TTC549 (cell line): ENCODE data around the gene PAK1IP1.
"Not testable (repeated sequence)": the region's sequence is repeated elsewhere in the genome, so short reads cannot be mapped to it uniquely, and the experiment has no call there.

Experiments used
- FAIRE-seq: peaks from 2 replicates; lab custom pipeline; 2012; peaks lifted over from hg19 to GRCh38; lab: Jason Lieb, UNC

PAK1IP1 gene

DNA sequence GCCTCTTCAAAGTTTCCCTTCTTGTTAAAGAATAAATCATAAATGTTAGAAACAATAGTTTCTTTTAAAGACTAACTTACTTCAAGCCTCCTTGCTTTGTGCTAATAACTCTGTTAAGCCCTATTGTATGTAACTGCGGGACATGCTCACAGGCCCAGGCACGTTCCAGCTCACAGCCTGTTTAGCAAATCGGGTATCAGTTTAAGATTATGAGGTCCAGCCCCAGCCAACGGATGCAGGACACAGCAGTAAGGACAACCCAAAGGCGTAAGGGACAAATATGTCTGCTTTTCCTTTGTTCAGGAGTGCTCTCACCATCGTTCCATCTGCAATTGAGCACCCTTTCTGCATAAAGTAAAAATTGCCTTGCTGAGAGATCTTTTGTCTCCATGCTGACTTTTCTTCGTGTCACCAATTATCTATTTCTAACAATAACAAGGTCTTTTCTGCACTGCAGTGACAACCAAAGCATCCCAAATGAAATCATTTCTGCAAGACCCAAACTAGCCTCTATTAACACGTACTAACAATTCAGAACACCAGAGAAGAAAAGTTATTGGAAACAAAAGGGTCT lies 1.7 kb upstream of the PAK1IP1 start:
- FAIRE-seq, result no peak

- no peak for FAIRE-seq
Measured at GRCh38 chr6:10695086-10695657, 400 bp downstream of the PAK1IP1 start.

- FAIRE-seq, result no peak
Measured at GRCh38 chr6:10696655-10697054, 1.9 kb downstream of the PAK1IP1 start.

GRCh38 chr6:10713962-10714361 lies 19.2 kb downstream of the PAK1IP1 start:
- FAIRE-seq, result no peak

GRCh38 chr6:10719296-10719963 lies 24.7 kb downstream of the PAK1IP1 start:
- no peak for FAIRE-seq

DNA sequence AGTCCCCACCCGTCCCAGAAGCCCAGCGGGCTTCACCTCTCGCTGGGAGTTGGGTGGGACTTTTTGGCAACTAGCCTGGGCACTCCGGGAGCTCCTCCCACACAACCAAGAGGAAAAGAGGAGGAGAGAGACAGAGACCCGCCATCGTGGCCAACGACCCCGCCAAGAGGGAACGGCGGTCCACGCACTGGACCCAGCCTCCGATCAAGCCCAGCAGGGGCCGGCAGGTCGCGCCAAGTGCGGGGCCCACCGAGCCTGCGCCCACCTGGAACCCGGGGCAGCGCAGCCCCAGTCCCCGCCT lies 25.1 kb downstream of the PAK1IP1 start:
- no peak for FAIRE-seq

DNA sequence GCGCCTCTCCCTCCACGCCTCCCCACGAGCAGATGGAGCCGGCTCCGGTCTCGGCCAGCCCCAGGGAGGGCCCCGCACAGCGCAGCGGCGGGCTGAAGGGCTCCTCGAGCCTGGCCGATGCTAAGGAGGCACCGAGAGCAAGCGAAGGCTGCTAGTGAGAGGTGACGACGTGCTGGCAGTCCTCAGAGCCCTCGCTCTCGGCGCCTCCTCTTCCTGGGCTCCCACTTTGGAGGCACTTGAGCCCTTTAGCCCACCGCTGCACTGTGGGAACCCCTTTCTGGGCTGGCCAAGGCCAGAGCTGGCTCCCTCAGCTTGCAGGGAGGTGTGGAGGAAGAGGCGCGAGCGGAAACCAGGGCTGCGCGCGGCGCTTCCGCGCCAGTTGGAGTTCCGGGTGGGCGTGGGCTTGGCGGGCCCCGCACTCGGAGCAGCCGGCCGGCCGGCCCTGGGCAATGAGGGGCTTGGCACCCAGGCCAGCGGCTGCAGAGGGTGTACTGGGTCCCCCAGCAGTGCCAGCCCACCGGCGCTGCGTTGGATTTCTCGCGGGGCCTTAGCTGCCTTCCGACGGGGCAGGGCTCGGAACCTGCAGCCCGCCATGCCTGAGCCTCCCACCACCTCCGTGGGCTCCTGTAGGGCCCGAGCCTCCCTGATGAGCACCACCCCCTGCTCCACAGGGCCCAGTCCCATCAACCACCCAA lies 25.6 kb downstream of the PAK1IP1 start:
- no peak for FAIRE-seq

GRCh38 chr6:10720960-10721849 lies 26.4 kb downstream of the PAK1IP1 start:
- not testable (repeated sequence) for FAIRE-seq

DNA sequence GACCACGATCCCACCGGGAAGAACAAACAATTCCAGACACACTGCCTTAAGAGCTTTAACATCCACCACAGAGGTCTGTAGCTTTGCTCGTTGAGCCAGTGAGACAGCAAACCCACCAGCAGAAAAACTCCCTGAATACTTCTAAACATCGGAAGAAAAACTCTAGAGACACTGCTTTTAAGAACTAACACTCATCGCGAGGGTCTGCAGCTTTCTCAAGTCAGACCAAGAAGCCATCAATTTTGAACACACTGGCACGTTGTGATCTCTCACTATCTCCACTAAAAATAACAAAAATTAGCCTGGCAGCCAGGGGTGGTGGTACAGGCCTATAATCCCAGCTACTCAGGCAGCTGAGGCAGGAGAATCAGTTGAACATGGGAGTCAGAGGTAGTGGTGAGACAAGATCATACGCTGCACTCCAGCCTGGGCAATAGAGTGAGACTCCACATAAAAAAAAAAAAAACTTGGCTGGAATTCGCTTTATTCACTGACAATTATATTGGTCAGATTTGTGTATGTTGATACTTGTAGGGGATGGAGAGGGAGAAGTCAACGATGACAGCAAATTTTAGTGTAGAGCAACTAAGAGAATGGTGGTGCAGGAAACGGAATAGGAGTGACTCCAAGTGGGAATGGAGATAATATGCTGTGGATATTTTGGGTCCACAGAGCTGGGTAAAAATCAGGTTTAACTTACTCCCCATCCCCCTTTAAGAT lies 27.2 kb downstream of the PAK1IP1 start:
- no peak for FAIRE-seq

- FAIRE-seq, result no peak
Measured at GRCh38 chr6:10722570-10722819, 27.7 kb downstream of the PAK1IP1 start.

DNA sequence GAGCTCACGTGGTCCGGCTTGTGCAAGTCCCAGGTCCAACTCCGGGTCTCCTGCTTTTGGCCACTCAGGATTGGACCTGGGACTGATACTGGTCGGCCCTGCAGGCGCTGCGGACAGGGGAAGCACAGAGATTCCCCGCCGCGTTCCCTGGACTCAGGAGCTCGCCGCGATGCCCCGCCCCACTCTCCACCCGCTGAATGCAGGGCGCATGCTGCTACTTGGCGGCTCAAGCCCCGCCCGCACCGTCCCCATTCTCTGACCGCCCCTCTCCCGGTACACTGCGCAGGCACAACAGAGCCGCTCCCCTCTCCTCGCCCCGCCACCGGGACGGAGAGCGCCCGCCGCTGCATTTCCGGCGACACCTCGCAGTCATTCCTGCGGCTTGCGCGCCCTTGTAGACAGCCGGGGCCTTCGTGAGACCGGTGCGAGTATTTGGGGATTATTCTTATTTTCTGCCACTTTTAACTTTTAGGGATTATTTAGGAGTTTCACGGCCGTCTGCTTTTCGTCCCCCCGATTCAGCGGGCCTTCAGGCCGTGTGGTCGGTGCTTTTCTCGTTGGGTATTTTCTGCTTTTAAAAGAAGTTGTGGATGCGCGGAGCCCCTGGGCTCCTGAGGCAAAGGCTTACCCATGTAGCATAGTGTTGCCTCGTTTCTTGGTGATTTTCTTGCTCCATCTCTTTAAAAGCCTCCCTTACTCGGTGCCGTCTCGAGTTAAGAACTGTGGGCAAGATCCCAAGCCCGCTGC lies 28.2 kb downstream of the PAK1IP1 start, which contains the start of gene TMEM14C:
Gene TMEM14C, plus strand, starts transcription at position 251 of the 747 bp plus-strand sequence. CDS start 1,544 bp downstream, outside the sequence.
- no peak for FAIRE-seq

- no peak for FAIRE-seq
Measured at GRCh38 chr6:10723567-10723881, 28.8 kb downstream of the PAK1IP1 start.

- FAIRE-seq, result no peak
Measured at GRCh38 chr6:10725044-10725443, 30.3 kb downstream of the PAK1IP1 start.

DNA sequence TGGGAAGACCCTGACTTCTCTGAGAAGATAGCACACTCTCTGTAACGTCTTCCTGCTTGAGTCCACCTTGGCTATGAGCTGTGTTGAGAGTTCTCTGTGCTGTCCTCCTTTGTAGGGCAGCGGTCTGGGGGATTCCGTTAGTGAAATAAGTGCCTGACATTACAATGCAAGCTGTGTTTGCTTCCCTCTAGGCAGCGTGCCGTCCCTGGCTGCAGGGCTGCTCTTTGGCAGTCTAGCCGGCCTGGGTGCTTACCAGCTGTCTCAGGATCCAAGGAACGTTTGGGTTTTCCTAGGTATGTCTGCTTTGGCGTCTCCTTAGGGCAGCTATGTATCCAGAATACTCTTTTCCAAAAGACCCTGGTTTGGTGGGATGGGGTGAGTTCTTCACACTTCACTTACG lies 30.9 kb downstream of the PAK1IP1 start:
- FAIRE-seq, result no peak

DNA sequence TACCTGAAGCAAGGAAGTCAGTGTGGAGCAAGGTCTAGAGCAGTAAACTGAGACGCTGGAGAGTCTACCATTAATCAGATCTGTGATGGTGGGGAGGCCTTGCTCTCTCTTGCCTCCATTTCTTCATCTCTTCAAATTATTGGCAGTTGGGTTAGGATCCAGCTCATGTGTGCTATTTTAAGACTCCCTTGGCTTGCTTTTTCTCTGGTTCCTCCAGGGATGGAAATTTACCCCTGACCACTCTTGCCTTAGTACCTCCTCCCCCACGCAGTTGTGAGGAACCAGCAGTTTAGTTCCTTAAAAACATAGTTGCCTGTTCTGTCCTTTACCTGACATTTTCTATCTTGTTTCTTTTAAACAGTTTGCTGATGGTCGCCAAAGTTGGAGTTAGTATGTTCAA lies 35.5 kb downstream of the PAK1IP1 start:
- no peak for FAIRE-seq

- FAIRE-seq, result no peak
Measured at GRCh38 chr6:10733151-10733715, 38.5 kb downstream of the PAK1IP1 start.

DNA sequence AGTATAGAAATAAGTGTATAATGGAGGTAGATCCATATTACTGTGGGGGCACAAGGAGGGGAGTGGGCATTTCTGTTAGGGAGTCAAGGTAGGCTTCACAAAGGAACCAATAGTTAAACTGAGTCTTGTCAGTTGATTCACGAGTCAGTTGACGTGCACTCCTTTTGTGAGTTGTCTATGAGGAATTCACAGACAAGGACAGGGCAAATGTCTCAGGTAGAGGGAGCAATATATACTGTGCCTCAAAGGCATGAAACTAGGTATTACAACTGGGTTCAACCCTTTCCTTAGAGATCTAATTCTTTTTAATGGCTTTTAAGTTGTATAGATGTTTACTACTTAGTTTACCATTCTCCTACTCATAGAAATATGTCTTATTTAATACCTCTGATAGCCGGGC lies 39.1 kb downstream of the PAK1IP1 start:
- FAIRE-seq, result no peak

DNA sequence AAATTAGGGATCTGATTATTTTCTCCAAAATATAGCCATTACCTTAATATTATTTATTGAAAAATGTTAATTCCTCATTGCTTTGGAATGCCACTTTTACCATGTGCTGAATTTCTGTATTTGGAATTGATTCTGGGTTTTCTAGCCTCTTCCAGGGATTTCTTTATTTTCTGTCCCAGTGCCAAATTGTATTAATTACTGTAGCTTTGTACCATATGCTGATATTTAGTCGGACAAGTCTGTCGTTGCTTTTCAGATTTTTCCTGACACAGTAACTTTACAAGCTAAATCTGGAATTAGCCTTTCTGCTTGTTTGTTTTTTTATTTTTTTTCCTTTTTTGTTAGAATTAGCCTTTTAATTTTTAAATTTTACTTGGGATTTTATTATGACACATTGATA lies 42.0 kb downstream of the PAK1IP1 start:
- no peak for FAIRE-seq

GRCh38 chr6:10740061-10740460 lies 45.3 kb downstream of the PAK1IP1 start:
- no peak for FAIRE-seq

GRCh38 chr6:10741643-10742042 lies 46.9 kb downstream of the PAK1IP1 start:
- not testable (repeated sequence) for FAIRE-seq

DNA sequence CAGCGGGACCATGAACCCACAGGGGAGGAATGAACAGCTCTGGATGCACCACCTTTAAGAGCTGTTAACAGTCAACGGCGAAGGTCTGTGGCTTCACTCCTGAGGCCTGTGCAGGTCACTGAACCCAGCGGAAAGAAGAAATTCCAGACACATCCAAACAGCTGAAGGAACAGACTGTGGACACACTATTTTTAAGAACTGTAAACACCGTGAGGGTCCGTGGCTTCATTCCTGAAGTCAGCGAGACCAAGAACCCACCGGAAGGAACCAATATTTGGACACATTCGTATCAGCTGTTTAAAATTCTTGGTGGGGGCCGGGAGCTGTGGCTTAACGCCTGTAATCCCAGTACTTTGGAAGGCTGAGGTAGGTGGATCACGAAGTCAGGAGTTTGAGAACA lies 47.5 kb downstream of the PAK1IP1 start:
- FAIRE-seq, result no peak
